NT2/D1 (cell line): Measurements from ENCODE around the gene LRRC26.

Experiments used
- SUZ12 ChIP-seq: IDR thresholded peaks from 2 replicates; pipeline ENCODE4 v1.6.1; 2011; ENCODE audit not compliant: insufficient read length, insufficient read depth; ENCODE audit errors: extremely low read depth
- YY1 ChIP-seq: IDR thresholded peaks from 2 replicates; pipeline ENCODE4 v1.6.1; 2011; ENCODE audit not compliant: insufficient read length, insufficient read depth
- ZNF274 ChIP-seq: IDR thresholded peaks from 2 replicates; pipeline ENCODE4 v1.6.1; 2011; ENCODE audit warnings: mild to moderate bottlenecking, low read depth, low read length

GRCh38 chr9:137159105-137160053, 10.5 kb downstream of the LRRC26 start:
- TF ChIP-seq SUZ12 (no peak), ZNF274 (no peak), YY1 (no peak)
